Vagina (tissue), 2 donors: ENCODE data around the gene BCAS4. TPM values are rescaled to one million over a fixed set of nuclear protein-coding genes. Genes with fewer than 3 reads are reported as not detected.
A peak's percentile ranks its signal among the peaks of the same experiment; 100 is the strongest.

Experiments
- DNase-seq, 2 donors: peaks; one replicate each; pipeline ENCODE4 v3.0.0-alpha.2; 2017; ENCODE audit errors: extremely low spot score in 2 of 2
- H3K27ac ChIP-seq: fragments of 200-600 bp; sonication (generic); one replicate; pipeline ENCODE4 v1.5.1; 2019
- H3K27me3 ChIP-seq: fragments of 200-600 bp; sonication (generic); one replicate; pipeline ENCODE4 v1.5.1; 2019
- H3K36me3 ChIP-seq, 2 donors: fragments of 200-600 bp; sonication (generic); one replicate each; pipeline ENCODE4 v1.5.1; 2017 to 2019
- H3K4me1 ChIP-seq: fragments of 200-600 bp; sonication (generic); one replicate; pipeline ENCODE4 v1.5.1; 2019
- H3K4me3 ChIP-seq, 2 donors: fragments of 200-600 bp; sonication (generic); 1 replicate in 1 of 2; 2 replicates in 1 of 2; pipeline ENCODE4 v1.5.1; 2016 to 2019
- H3K9me3 ChIP-seq: fragments of 200-600 bp; sonication (generic); one replicate; pipeline ENCODE4 v1.5.1; 2019
- CTCF ChIP-seq, 3 experiments: fragments of 450-650 bp in 2 of 3; fragments of 200-600 bp in 1 of 3; sonication (generic) in 1 of 3; IDR thresholded peaks; one replicate each; pipeline ENCODE4 v1.5.1; 2017 to 2019; ENCODE audit warnings: antibody characterized with exemption in 3 of 3, mild to moderate bottlenecking in 2 of 3, moderate library complexity in 2 of 3
- POLR2A ChIP-seq, 2 donors: fragments of 450-650 bp; IDR thresholded peaks; one replicate each; pipeline ENCODE4 v1.6.1; 2017; ENCODE audit warnings: antibody characterized with exemption in 2 of 2, mild to moderate bottlenecking in 2 of 2, moderate library complexity in 2 of 2
- POLR2AphosphoS5 ChIP-seq, 2 donors: sonication (generic); formaldehyde crosslinking; IDR thresholded peaks; one replicate each; pipeline ENCODE4 v1.9.0; 2017; ENCODE audit warnings: antibody characterized with exemption in 2 of 2, mild to moderate bottlenecking in 2 of 2, low read depth in 1 of 2; ENCODE audit not compliant: insufficient read depth in 1 of 2
- intact Hi-C: fragments of 100-400 bp; cut with DNase I; formaldehyde crosslinking; loops from one replicate; pipeline ENCODE4 v1.15.1; 2023
- total RNA-seq: library from RNA; depleted of rRNA; stranded (reverse); fragments of >200 nt; gene quantifications from one replicate; pipeline ENCODE4 v1.2.3, GENCODE V29; 2016

BCAS4 gene
- total RNA-seq, 1 donor from 2014 or later = 1.7 TPM

DNA sequence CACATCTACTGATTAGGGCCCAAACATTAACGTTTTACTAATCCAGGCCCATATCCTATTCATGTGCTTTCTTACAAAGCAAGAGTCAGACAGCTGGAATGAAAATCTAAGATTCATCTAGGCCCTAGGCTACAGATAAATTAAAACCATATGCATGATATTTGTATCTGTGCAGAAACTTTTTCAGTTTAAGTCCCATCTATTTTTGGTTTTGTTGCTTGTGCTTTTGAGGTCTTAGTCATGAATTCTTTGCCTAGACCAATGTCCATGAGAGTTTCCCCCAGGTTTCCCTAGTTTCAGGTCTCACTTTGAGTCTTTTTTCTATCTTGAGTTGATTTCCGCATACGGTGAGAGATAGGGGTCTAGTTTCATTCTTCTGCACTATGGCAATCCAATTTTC is 116.2 kb downstream of the BCAS4 start:
- no peak for TF ChIP-seq POLR2AphosphoS5 (IDR thresholded peaks at IDR 0.05; ENCODE audit: insufficient read depth in 1 of 2, low read depth in 1 of 2)
- no peak for TF ChIP-seq CTCF (IDR thresholded peaks at IDR 0.05)
- H3K9me3 ChIP-seq = no peaks in the 10 kb centered on the region
- no peak overlapping the region for H3K4me3 ChIP-seq
- H3K4me1 ChIP-seq = peaks cover 79% of the 10 kb centered on the region
- DNase-seq = no peak
- no peaks in the 10 kb centered on the region for H3K36me3 ChIP-seq
- intact Hi-C loops = no loop called here
- peak overlapping the region; percentile 21 for H3K27ac ChIP-seq
- H3K27me3 ChIP-seq = no peaks in the 10 kb centered on the region

DNA sequence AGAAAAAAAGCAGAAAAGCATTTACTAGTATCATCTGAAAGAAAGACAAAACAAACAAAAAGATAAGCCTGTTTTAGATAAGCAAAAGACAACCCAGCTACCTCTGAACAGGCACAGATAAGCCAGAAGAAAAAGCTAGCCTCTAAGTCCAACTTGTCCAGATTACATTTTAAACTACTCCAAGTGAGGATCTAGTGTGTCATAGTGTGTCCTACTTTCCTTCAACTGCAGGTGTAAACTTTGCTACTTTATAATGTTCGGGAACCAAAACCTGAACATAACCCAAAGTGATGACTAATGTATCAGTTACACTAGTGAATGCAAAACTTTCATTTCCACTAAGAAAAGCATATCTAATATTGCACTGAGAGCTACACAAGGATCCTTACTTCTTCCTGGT is 116.9 kb downstream of the BCAS4 start:
- peaks cover 79% of the 10 kb centered on the region for H3K4me1 ChIP-seq
- TF ChIP-seq POLR2AphosphoS5 (IDR thresholded peaks at IDR 0.05; ENCODE audit: insufficient read depth in 1 of 2, low read depth in 1 of 2) (no peak), POLR2A (IDR thresholded peaks at IDR 0.05) (no peak)

DNA sequence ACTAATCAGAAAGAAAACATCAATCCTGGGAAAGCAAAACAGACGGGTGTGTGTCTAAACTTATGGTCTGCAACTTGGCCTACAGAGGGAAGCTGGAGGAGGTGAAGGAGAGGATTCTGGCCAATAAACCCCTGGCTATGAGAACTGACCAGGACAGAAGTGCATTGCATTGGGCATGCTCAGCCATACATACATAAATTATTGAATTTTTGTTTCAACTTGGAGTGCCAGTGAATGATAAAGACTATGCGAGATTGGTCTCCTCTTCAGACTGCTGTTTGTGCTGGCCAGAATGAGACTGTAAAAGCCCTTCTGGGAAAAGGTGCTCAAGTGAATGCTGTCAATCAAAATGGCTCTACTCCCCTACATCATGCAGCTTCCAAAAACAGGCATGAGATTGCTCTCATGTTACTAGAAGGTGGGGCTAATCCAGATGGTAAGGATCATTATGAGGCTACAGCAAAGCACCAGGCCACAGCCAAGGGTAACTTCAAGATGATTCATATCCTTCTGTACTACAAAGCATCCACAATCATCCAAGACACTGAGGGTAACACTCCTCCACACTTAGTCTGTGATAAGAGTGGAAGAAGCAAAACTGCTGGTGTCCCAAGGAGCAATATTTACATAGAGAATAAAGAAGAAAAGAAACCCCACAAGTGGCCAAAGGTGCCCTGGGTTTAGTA is 119.0 kb downstream of the BCAS4 start:
- no peaks in the 10 kb centered on the region for H3K36me3 ChIP-seq
- TF ChIP-seq POLR2AphosphoS5 (IDR thresholded peaks at IDR 0.05; ENCODE audit: insufficient read depth in 1 of 2, low read depth in 1 of 2) (no peak), CTCF (IDR thresholded peaks at IDR 0.05) (no peak), POLR2A (IDR thresholded peaks at IDR 0.05) (no peak)
- no peak overlapping the region for H3K27ac ChIP-seq
- H3K9me3 ChIP-seq = no peaks in the 10 kb centered on the region
- no peaks in the 10 kb centered on the region for H3K27me3 ChIP-seq
- no peak overlapping the region for H3K4me3 ChIP-seq
- no peak for DNase-seq
- peaks cover 94% of the 10 kb centered on the region for H3K4me1 ChIP-seq
- intact Hi-C loops = no loop called here

More for the DNA sequence above, 116.9 kb downstream of the BCAS4 start:
- Histone ChIP-seq H3K27ac (no peak overlapping the region), H3K27me3 (no peaks in the 10 kb centered on the region), H3K36me3 (no peaks in the 10 kb centered on the region), H3K9me3 (no peaks in the 10 kb centered on the region), H3K4me3 (no peak overlapping the region)
- no peak for DNase-seq
- intact Hi-C loops = no loop called here

GRCh38 chr20:50915424-50915823 is 120.6 kb downstream of the BCAS4 start:
- TF ChIP-seq CTCF (IDR thresholded peaks at IDR 0.05) (no peak), POLR2AphosphoS5 (IDR thresholded peaks at IDR 0.05; ENCODE audit: insufficient read depth in 1 of 2, low read depth in 1 of 2) (no peak), POLR2A (IDR thresholded peaks at IDR 0.05) (no peak)
- intact Hi-C loops = no loop called here
- no peak overlapping the region for H3K27ac ChIP-seq
- no peaks in the 10 kb centered on the region for H3K27me3 ChIP-seq
- DNase-seq = no peak
- no peak overlapping the region for H3K4me3 ChIP-seq
- H3K4me1 ChIP-seq = peaks cover 94% of the 10 kb centered on the region
- H3K36me3 ChIP-seq = no peaks in the 10 kb centered on the region
- H3K9me3 ChIP-seq = no peaks in the 10 kb centered on the region

DNA sequence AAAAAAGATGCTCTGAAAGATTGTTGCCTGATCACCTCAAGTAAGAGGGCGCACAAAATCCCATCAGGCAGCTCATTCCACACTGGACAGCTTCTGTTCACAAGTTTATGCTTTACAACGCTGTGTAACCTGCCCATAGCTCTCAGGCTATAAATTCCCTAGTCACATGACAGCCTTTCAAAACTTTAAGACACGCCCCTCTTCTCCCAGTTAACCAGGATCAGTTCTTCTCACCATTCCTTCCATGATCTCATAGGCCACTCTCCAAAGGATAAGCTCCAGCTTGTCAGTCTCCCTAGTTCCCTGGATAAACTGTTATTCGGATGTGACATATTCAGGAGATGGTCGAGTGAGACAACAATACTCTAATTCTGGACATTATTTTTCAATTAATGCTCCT is 121.4 kb downstream of the BCAS4 start:
- no peaks in the 10 kb centered on the region for H3K9me3 ChIP-seq
- no peaks in the 10 kb centered on the region for H3K27me3 ChIP-seq
- H3K4me3 ChIP-seq = no peak overlapping the region
- no peaks in the 10 kb centered on the region for H3K36me3 ChIP-seq
- H3K27ac ChIP-seq = no peak overlapping the region
- TF ChIP-seq POLR2AphosphoS5 (IDR thresholded peaks at IDR 0.05; ENCODE audit: insufficient read depth in 1 of 2, low read depth in 1 of 2) (peak in 1 of 2 donors; percentile 51), CTCF (IDR thresholded peaks at IDR 0.05) (no peak)
- intact Hi-C loops = no loop called here
- no peak for DNase-seq
- H3K4me1 ChIP-seq = peaks cover 97% of the 10 kb centered on the region
